GM12878 (cell line): ENCODE data around the gene TRPC4. TPM values are rescaled to one million over a fixed set of nuclear protein-coding genes. Genes with fewer than 3 reads are reported as not detected.

Experiments
- ATAC-seq: fragments of 200-7000 bp; cut with Tn5 transposase; 3 replicates; pipeline ENCODE4 v1.9.1; 2020; ENCODE audit warnings: mild to moderate bottlenecking, moderate library complexity
- BruUV-seq: library from RNA; stranded (reverse); fragments of 400-500 nt; replicated peaks from 2 replicates; lab custom pipeline; 2021; lab: Mats Ljungman, UMichigan
- CTCF ChIA-PET: fragments of 300-600 bp; sonication (Branson Sonifier 250); formaldehyde crosslinking; extraction: SDS; loops from one replicate; lab custom pipeline; 2021; ENCODE audit warnings: inconsistent platforms; lab: Yijun Ruan, JAX
- POLR2A ChIA-PET: fragments of 350-600 bp; formaldehyde crosslinking; extraction: SDS; loops from one replicate; lab custom pipeline; 2021; ENCODE audit warnings: inconsistent platforms; lab: Charles Lee
- RAD21 ChIA-PET: fragments of 300-600 bp; sonication (Branson Sonifier 250); formaldehyde crosslinking; loops from one replicate; lab custom pipeline; 2023; ENCODE audit warnings: antibody characterized with exemption; ENCODE audit not compliant: unreplicated experiment; lab: Charles Lee
- SMC1A ChIA-PET: fragments of 300-600 bp; sonication (Branson Sonifier 250); formaldehyde crosslinking; loops from one replicate; lab custom pipeline; 2023; ENCODE audit not compliant: unreplicated experiment, uncharacterized antibody; lab: Charles Lee
- DNase-seq: peaks from one replicate; pipeline ENCODE4 v3.0.0-alpha.2; 2011; ENCODE audit warnings: low read depth, low spot score
- FAIRE-seq: peaks from 3 replicates; lab custom pipeline; 2011; peaks lifted over from hg19 to GRCh38; lab: Jason Lieb, UNC
- H2AFZ ChIP-seq: 2 replicates; pipeline ENCODE4 v1.6.0; 2011; ENCODE audit warnings: low read depth, low read length, control low read depth; ENCODE audit not compliant: control insufficient read depth
- H3K27ac ChIP-seq: 2 replicates; pipeline ENCODE4 v1.5.1; 2011; ENCODE audit warnings: control low read depth; ENCODE audit not compliant: control insufficient read depth, insufficient read depth
- H3K27me3 ChIP-seq, 2 experiments: replicated peaks in 1 of 2; 2 replicates each; pipeline versions ENCODE4 v1.6.0 to v1.6.1; 2011; ENCODE audit warnings: low read length in 1 of 2; ENCODE audit not compliant: control insufficient read depth in 2 of 2, insufficient read depth in 2 of 2
- H3K36me3 ChIP-seq, 2 experiments: 2 replicates each; pipeline ENCODE4 v1.5.1; 2011; ENCODE audit warnings: low read length in 1 of 2; ENCODE audit not compliant: control insufficient read depth in 2 of 2, insufficient read depth in 2 of 2
- H3K4me1 ChIP-seq: 2 replicates; pipeline ENCODE4 v1.6.1; 2011; ENCODE audit warnings: mild to moderate bottlenecking, low read length, moderate library complexity, mixed read lengths; ENCODE audit not compliant: control insufficient read depth, insufficient read depth
- H3K4me2 ChIP-seq: 2 replicates; pipeline ENCODE4 v1.6.0; 2011; ENCODE audit warnings: control low read depth; ENCODE audit not compliant: control insufficient read depth, insufficient read depth
- H3K4me3 ChIP-seq: fragments of 200-600 bp; sonication (generic); 2 replicates; pipeline ENCODE4 v1.5.1; 2016
- H3K79me2 ChIP-seq: 2 replicates; pipeline ENCODE4 v1.6.0; 2011; ENCODE audit warnings: low read length; ENCODE audit not compliant: control insufficient read depth, insufficient read depth
- H3K9ac ChIP-seq: 2 replicates; pipeline ENCODE4 v1.8.0; 2011; ENCODE audit warnings: low read length, control low read depth, mixed read lengths; ENCODE audit not compliant: control insufficient read depth, insufficient read depth
- H3K9me3 ChIP-seq: replicated peaks from 3 replicates; pipeline ENCODE4 v1.5.1; 2011; ENCODE audit warnings: mild to moderate bottlenecking, low read length; ENCODE audit not compliant: control insufficient read depth, insufficient read depth
- H4K20me1 ChIP-seq: 2 replicates; pipeline ENCODE4 v1.6.0; 2011; ENCODE audit not compliant: control insufficient read depth, insufficient read depth
- BACH1 ChIP-seq: fragments of 450-650 bp; IDR thresholded peaks from 2 replicates; pipeline ENCODE4 v1.6.1; 2017; ENCODE audit warnings: mild to moderate bottlenecking, borderline replicate concordance
- BHLHE40 ChIP-seq, 2 experiments: fragments of 450-650 bp in 1 of 2; IDR thresholded peaks; 2 replicates each; pipeline ENCODE4 v1.6.1; 2011 to 2017; ENCODE audit warnings: low read depth in 2 of 2, borderline replicate concordance in 1 of 2, improper control_type of control experiment in 1 of 2, low read length in 1 of 2, mild to moderate bottlenecking in 1 of 2
- CREB1 ChIP-seq: IDR thresholded peaks from 2 replicates; pipeline ENCODE4 v1.6.1; 2012; ENCODE audit warnings: low read depth, mild to moderate bottlenecking, inconsistent platforms
- CREM ChIP-seq: IDR thresholded peaks from 2 replicates; pipeline ENCODE4 v1.6.1; 2014; ENCODE audit warnings: antibody characterized with exemption, low read depth
- IKZF2 ChIP-seq, 2 experiments: fragments of 450-650 bp; IDR thresholded peaks; 2 replicates each; pipeline ENCODE4 v1.6.1; 2017; ENCODE audit warnings: mild to moderate bottlenecking in 2 of 2, moderate library complexity in 2 of 2
- PBX3 ChIP-seq: IDR thresholded peaks from 2 replicates; pipeline ENCODE4 v1.6.1; 2011; ENCODE audit warnings: mild to moderate bottlenecking, low read depth, low read length, moderate library complexity; ENCODE audit not compliant: insufficient replicate concordance
- POLR2AphosphoS5 ChIP-seq: IDR thresholded peaks from 2 replicates; pipeline ENCODE4 v1.6.1; 2011; ENCODE audit warnings: mild to moderate bottlenecking, low read length, inconsistent platforms
- RAD21 ChIP-seq: IDR thresholded peaks from 2 replicates; pipeline ENCODE4 v1.6.1; 2011; ENCODE audit warnings: mild to moderate bottlenecking, low read depth, low read length, moderate library complexity; ENCODE audit not compliant: insufficient read depth
- RELA ChIP-seq: fragments of 450-650 bp; IDR thresholded peaks from 2 replicates; pipeline ENCODE4 v1.8.0; 2014; ENCODE audit warnings: borderline replicate concordance; ENCODE audit not compliant: partially characterized antibody
- SKIL ChIP-seq: fragments of 450-650 bp; IDR thresholded peaks from 2 replicates; pipeline ENCODE4 v1.6.1; 2017; ENCODE audit warnings: mild to moderate bottlenecking, low read depth, inconsistent platforms; ENCODE audit not compliant: poor library complexity, severe bottlenecking
- TARDBP ChIP-seq: IDR thresholded peaks from 2 replicates; pipeline ENCODE4 v1.6.1; 2016; ENCODE audit warnings: borderline replicate concordance
- ZBED1 ChIP-seq: IDR thresholded peaks from 2 replicates; pipeline ENCODE4 v1.6.1; 2016; ENCODE audit warnings: borderline replicate concordance
- ZNF622 ChIP-seq: fragments of 450-650 bp; IDR thresholded peaks from 2 replicates; pipeline ENCODE4 v1.6.1; 2017; ENCODE audit warnings: mild to moderate bottlenecking, inconsistent platforms
- WGBS: methylation state at CpG from one replicate; pipeline ENCODE4 v1.1.6; 2016; ENCODE audit warnings: low lambda C conversion rate; ENCODE audit not compliant: insufficient replicate concordance, insufficient coverage; ENCODE audit errors: missing lambda C conversion rate; 5-methylcytosine and 5-hydroxymethylcytosine counted together
- in situ Hi-C: fragments of 300-500 bp; cut with MboI; formaldehyde crosslinking; loops from 9 replicates; pipeline ENCODE4 v1.14.3; 2018; ENCODE audit warnings: mixed read lengths
- intact Hi-C: fragments of 100-400 bp; cut with micrococcal nuclease; formaldehyde crosslinking; loops from one replicate; pipeline ENCODE4 v1.14.2; 2022; ENCODE audit not compliant: unreplicated experiment
- polyA plus RNA-seq, 11 experiments: library from polyadenylated mRNA; depleted of rRNA in 4 of 11; unstranded in 6 of 11; stranded (reverse) in 5 of 11; fragments of >200 nt; fragmentation: Nextera tagmentation in 4 of 11; fragmentation: Illumina TruSeq in 1 of 11; extraction: Ambion mirVana in 4 of 11; extraction: Trizol in 1 of 11; gene quantifications; 1 replicate in 1 of 11; 2 replicates in 10 of 11; pipeline versions ENCODE4 v1.2.1 to v1.2.3, GENCODE V29; 2011 to 2016; ENCODE audit warnings: inconsistent platforms in 2 of 11, missing spikeins in 2 of 11, low read depth in 1 of 11
- total RNA-seq, 4 experiments: library from RNA; depleted of rRNA in 3 of 4; stranded (reverse); fragments of >200 nt in 3 of 4; fragmentation: Illumina TruSeq in 1 of 4; extraction: Trizol in 1 of 4; gene quantifications; 2 replicates each; pipeline versions ENCODE4 v1.2.1 to v1.2.3, GENCODE V29; 2013 to 2021
- TF ChIP-seq, protein P1 (sequence below), 3 experiments: IDR thresholded peaks in 2 of 3; conservative IDR thresholded peaks in 1 of 3; 2 replicates each; pipeline ENCODE4 v1.5.1; 2011; ENCODE audit warnings: low read depth in 3 of 3, low read length in 3 of 3, mild to moderate bottlenecking in 3 of 3, control low read depth in 2 of 3, moderate library complexity in 2 of 3, inconsistent platforms in 1 of 3, mixed read lengths in 1 of 3; ENCODE audit not compliant: control insufficient read depth in 2 of 3, insufficient read depth in 1 of 3; ENCODE audit errors: extremely low read depth in 1 of 3

The TRPC4 gene
- total and polyA plus RNA-seq, 10 of the 15 experiments (the other 5 are each of a cell fraction or from before 2014, with no cell fraction given) = not detected

DNA sequence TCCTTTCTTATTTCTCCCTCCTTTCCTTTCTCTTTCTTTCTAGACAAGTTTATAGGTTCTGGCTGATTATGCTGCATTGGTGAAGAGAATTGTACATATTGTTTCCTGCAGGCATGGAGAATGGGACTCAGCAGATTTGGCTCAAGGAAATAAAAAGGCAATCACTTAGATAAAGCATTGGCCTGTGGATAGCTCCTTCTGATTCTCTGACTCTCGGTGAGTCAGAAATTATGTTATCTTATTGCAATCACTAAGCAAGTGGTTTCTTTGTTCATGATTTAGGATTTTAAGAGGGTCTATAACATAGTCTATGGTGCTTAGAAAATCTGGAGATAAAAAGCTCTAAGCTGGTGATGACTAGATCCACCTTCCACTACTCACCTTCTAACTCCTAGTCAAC is 217.0 kb downstream of the TRPC4 start:
- H3K79me2 ChIP-seq = no peaks in the 10 kb centered on the region
- H4K20me1 ChIP-seq = no peaks in the 10 kb centered on the region
- CTCF ChIA-PET = no interaction called here
- DNase-seq = no peak
- H3K27me3 ChIP-seq = no peaks in the 10 kb centered on the region
- RAD21 ChIA-PET = no interaction called here
- no peak overlapping the region for H3K27ac ChIP-seq
- SMC1A ChIA-PET = no interaction called here
- no peaks in the 10 kb centered on the region for H3K9me3 ChIP-seq
- intact Hi-C loops = no loop called here
- 47% methylated on average over 1 of the region's 1 CpG for WGBS
- BruUV-seq = no TSS peak
- H3K4me1 ChIP-seq = no peaks in the 10 kb centered on the region
- in situ Hi-C loops = no loop called here
- no peak for ATAC-seq
- no peak for FAIRE-seq
- H3K36me3 ChIP-seq = no peaks in the 10 kb centered on the region
- POLR2A ChIA-PET = no interaction called here
- H3K4me2 ChIP-seq = no peak overlapping the region
- no peak for TF ChIP-seq ZBED1
- no peak for TF ChIP-seq SKIL
- TF ChIP-seq, protein P1, sequence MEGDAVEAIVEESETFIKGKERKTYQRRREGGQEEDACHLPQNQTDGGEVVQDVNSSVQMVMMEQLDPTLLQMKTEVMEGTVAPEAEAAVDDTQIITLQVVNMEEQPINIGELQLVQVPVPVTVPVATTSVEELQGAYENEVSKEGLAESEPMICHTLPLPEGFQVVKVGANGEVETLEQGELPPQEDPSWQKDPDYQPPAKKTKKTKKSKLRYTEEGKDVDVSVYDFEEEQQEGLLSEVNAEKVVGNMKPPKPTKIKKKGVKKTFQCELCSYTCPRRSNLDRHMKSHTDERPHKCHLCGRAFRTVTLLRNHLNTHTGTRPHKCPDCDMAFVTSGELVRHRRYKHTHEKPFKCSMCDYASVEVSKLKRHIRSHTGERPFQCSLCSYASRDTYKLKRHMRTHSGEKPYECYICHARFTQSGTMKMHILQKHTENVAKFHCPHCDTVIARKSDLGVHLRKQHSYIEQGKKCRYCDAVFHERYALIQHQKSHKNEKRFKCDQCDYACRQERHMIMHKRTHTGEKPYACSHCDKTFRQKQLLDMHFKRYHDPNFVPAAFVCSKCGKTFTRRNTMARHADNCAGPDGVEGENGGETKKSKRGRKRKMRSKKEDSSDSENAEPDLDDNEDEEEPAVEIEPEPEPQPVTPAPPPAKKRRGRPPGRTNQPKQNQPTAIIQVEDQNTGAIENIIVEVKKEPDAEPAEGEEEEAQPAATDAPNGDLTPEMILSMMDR (IDR thresholded peaks at IDR 0.05 in 2 of 3, conservative IDR thresholded peaks at IDR 0.05 in 1 of 3; ENCODE audit: control insufficient read depth in 2 of 3, extremely low read depth in 1 of 3, insufficient read depth in 1 of 3, low read depth in 3 of 3, low read length in 3 of 3) = no peak
- no peak for TF ChIP-seq IKZF2 (IDR thresholded peaks at IDR 0.05)
- TF ChIP-seq RAD21 = no peak
- TF ChIP-seq CREM = no peak
- TF ChIP-seq PBX3 = no peak
- no peak for TF ChIP-seq CREB1
- TF ChIP-seq BACH1 = no peak
- TF ChIP-seq RELA = no peak
- no peak for TF ChIP-seq POLR2AphosphoS5
- no peak for TF ChIP-seq BHLHE40 (IDR thresholded peaks at IDR 0.05; ENCODE audit: borderline replicate concordance in 1 of 2, low read depth in 2 of 2, low read length in 1 of 2)
- no peak for TF ChIP-seq ZNF622
- TF ChIP-seq TARDBP = no peak
- H2AFZ ChIP-seq = no peak overlapping the region
- H3K4me3 ChIP-seq = no peak overlapping the region
- H3K9ac ChIP-seq = no peak overlapping the region
